ENCODE results near the gene CCIN. TPM values are rescaled to one million over a fixed set of nuclear protein-coding genes. Genes with fewer than 3 reads are reported as not detected.

Gene CCIN
- 0.44 and 0.54 TPM in 2 replicates for polyA plus RNA-seq (2012; rRNA removed)
- 0.15 and 0.35 TPM in 2 replicates for polyA plus RNA-seq (2012; cell fraction: cytosol; rRNA removed)
- polyA plus RNA-seq (2012; cell fraction: nucleus; rRNA removed): 0.93 and 0.95 TPM in 2 replicates

DNA sequence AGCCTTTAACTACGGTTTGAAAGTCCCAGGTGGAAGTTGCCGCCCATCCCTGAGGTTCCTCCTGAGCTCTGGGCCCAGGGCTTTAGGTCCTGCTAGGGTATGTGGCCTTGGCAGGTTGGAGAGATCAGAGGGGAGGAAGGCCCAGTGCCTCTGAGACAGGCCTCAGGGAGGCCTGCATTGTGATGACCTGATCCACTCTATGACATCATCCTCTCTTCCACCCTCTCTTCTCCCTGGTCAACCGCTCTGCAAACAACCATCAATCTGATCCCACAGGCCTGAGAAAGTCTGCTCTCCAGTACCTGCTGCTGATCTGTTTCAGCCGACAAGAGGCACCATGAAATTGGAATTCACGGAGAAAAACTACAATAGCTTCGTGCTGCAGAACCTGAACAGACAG is at the start of gene CCIN:
CCIN (plus strand) TSS at position 223 of the 400 bp plus-strand sequence; CDS start at position 338, 115 bp downstream.
- TF ChIP-seq EZH2phosphoT487 (IDR thresholded peaks at IDR 0.05; ENCODE audit: borderline replicate concordance, low read depth) (no peak), POLR2AphosphoS5 (IDR thresholded peaks at IDR 0.05; ENCODE audit: low read depth, low read length) (no peak), MEF2A (IDR thresholded peaks at IDR 0.05; ENCODE audit: borderline replicate concordance, low read depth) (no peak), RAD21 (IDR thresholded peaks at IDR 0.05; ENCODE audit: low read length) (no peak), GATA2 (CRISPR knock-in tag; IDR thresholded peaks at IDR 0.05) (no peak), GABPA (IDR thresholded peaks at IDR 0.05; ENCODE audit: low read depth) (no peak), JUND (IDR thresholded peaks at IDR 0.05) (no peak), CHD2 (IDR thresholded peaks at IDR 0.05; ENCODE audit: low read length, partially characterized antibody) (no peak), TCF12 (IDR thresholded peaks at IDR 0.05) (no peak)
- TF ChIP-seq, protein P1, sequence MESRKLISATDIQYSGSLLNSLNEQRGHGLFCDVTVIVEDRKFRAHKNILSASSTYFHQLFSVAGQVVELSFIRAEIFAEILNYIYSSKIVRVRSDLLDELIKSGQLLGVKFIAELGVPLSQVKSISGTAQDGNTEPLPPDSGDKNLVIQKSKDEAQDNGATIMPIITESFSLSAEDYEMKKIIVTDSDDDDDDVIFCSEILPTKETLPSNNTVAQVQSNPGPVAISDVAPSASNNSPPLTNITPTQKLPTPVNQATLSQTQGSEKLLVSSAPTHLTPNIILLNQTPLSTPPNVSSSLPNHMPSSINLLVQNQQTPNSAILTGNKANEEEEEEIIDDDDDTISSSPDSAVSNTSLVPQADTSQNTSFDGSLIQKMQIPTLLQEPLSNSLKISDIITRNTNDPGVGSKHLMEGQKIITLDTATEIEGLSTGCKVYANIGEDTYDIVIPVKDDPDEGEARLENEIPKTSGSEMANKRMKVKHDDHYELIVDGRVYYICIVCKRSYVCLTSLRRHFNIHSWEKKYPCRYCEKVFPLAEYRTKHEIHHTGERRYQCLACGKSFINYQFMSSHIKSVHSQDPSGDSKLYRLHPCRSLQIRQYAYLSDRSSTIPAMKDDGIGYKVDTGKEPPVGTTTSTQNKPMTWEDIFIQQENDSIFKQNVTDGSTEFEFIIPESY (IDR thresholded peaks at IDR 0.05; ENCODE audit: borderline replicate concordance, low read depth): no peak
- H3K27me3 ChIP-seq (ENCODE audit: insufficient read depth): no peaks in the 10 kb centered on the region
- no peak within 1 kb of the TSS for H3K9ac ChIP-seq
- H3K27ac ChIP-seq (ENCODE audit: low read depth in 2 of 2, low read length in 1 of 2): no peak within 1 kb of the TSS
- peaks cover 4 to 11% of the 10 kb centered on the region in 2 experiments; a peak in 3 of 4 replicates for H3K4me1 ChIP-seq (ENCODE audit: control insufficient read depth in 1 of 2, insufficient read depth in 2 of 2, low read depth in 1 of 2, low read length in 1 of 2)
- H3K9me3 ChIP-seq: no peaks in the 10 kb centered on the region
- H3F3A ChIP-seq (replicated peaks; ENCODE audit: insufficient read depth): peaks cover 12% of the 10 kb centered on the region
- H3K4me3 ChIP-seq (ENCODE audit: low read depth in 2 of 2, low read length in 1 of 2): no peak within 1 kb of the TSS
- no peaks in the 10 kb centered on the region for H3K36me3 ChIP-seq (replicated peaks in 1 of 2; ENCODE audit: control insufficient read depth in 1 of 2, insufficient read depth in 2 of 2, low read length in 1 of 2)
- no peaks in the 10 kb centered on the region for H3K79me2 ChIP-seq (ENCODE audit: insufficient read depth)
- no peak within 1 kb of the TSS for H2AFZ ChIP-seq (ENCODE audit: low read depth)
- DNase-seq: no peak
- no peak within 1 kb of the TSS for H3K4me2 ChIP-seq
- POLR2A ChIA-PET: interaction anchor here (1.0 kb wide), 1 partner anchor 21 kb away, joined by 4 read pairs; no protein-coding TSS in a partner anchor
- no peaks in the 10 kb centered on the region for H3K9me2 ChIP-seq
- CTCF ChIA-PET: interaction anchor here (0.6 to 8.8 kb wide), 7 partner anchors 9 to 214 kb away, joined by 3 to 167 read pairs (median 4); partner anchors contain the start of genes CLTA and GLIPR2
- H4K20me1 ChIP-seq (ENCODE audit: insufficient read depth): no peaks in the 10 kb centered on the region
- 99% methylated on average over 6 of the region's 6 CpGs for WGBS (ENCODE audit: low lambda C conversion rate)

- no peak overlapping the region for H3K4me2 ChIP-seq
- H2AFZ ChIP-seq (ENCODE audit: low read depth): no peak overlapping the region
- no peak overlapping the region for H3K27ac ChIP-seq (ENCODE audit: low read depth in 2 of 2, low read length in 1 of 2)
- DNase-seq: no peak
- H3K4me1 ChIP-seq (ENCODE audit: control insufficient read depth in 1 of 2, insufficient read depth in 2 of 2, low read depth in 1 of 2, low read length in 1 of 2): no peaks in the 10 kb centered on the region; a peak in 1 of 4 replicates
- no peaks in the 10 kb centered on the region for H3K9me3 ChIP-seq
- CTCF ChIA-PET: interaction anchor here (0.8 to 11.7 kb wide), 6 partner anchors 9 to 111 kb away, joined by 3 to 76 read pairs (median 3); partner anchors contain the start of gene GLIPR2
- H3K9me2 ChIP-seq: no peaks in the 10 kb centered on the region
- H3F3A ChIP-seq (replicated peaks; ENCODE audit: insufficient read depth): peaks cover 9% of the 10 kb centered on the region
- H4K20me1 ChIP-seq (ENCODE audit: insufficient read depth): no peaks in the 10 kb centered on the region
- 94% methylated on average over 7 of the region's 7 CpGs for WGBS (ENCODE audit: low lambda C conversion rate)
- TF ChIP-seq, protein P2, sequence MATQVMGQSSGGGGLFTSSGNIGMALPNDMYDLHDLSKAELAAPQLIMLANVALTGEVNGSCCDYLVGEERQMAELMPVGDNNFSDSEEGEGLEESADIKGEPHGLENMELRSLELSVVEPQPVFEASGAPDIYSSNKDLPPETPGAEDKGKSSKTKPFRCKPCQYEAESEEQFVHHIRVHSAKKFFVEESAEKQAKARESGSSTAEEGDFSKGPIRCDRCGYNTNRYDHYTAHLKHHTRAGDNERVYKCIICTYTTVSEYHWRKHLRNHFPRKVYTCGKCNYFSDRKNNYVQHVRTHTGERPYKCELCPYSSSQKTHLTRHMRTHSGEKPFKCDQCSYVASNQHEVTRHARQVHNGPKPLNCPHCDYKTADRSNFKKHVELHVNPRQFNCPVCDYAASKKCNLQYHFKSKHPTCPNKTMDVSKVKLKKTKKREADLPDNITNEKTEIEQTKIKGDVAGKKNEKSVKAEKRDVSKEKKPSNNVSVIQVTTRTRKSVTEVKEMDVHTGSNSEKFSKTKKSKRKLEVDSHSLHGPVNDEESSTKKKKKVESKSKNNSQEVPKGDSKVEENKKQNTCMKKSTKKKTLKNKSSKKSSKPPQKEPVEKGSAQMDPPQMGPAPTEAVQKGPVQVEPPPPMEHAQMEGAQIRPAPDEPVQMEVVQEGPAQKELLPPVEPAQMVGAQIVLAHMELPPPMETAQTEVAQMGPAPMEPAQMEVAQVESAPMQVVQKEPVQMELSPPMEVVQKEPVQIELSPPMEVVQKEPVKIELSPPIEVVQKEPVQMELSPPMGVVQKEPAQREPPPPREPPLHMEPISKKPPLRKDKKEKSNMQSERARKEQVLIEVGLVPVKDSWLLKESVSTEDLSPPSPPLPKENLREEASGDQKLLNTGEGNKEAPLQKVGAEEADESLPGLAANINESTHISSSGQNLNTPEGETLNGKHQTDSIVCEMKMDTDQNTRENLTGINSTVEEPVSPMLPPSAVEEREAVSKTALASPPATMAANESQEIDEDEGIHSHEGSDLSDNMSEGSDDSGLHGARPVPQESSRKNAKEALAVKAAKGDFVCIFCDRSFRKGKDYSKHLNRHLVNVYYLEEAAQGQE (IDR thresholded peaks at IDR 0.05; ENCODE audit: low read depth, low read length): no peak
- TF ChIP-seq MXI1 (IDR thresholded peaks at IDR 0.05; ENCODE audit: low read depth, low read length): no peak
- TF ChIP-seq EZH2phosphoT487 (IDR thresholded peaks at IDR 0.05; ENCODE audit: borderline replicate concordance, low read depth): no peak
- TF ChIP-seq, protein P3, sequence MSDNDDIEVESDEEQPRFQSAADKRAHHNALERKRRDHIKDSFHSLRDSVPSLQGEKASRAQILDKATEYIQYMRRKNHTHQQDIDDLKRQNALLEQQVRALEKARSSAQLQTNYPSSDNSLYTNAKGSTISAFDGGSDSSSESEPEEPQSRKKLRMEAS (IDR thresholded peaks at IDR 0.05; ENCODE audit: low read depth): no peak
- no peak for TF ChIP-seq PBX3 (IDR thresholded peaks at IDR 0.05)
- no peak for TF ChIP-seq ELF1 (IDR thresholded peaks at IDR 0.05)
- TF ChIP-seq TEAD4 (IDR thresholded peaks at IDR 0.05; ENCODE audit: borderline replicate concordance, insufficient read depth): no peak
- TF ChIP-seq JUND (IDR thresholded peaks at IDR 0.05): no peak
- TF ChIP-seq, protein P4, sequence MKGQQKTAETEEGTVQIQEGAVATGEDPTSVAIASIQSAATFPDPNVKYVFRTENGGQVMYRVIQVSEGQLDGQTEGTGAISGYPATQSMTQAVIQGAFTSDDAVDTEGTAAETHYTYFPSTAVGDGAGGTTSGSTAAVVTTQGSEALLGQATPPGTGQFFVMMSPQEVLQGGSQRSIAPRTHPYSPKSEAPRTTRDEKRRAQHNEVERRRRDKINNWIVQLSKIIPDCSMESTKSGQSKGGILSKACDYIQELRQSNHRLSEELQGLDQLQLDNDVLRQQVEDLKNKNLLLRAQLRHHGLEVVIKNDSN (IDR thresholded peaks at IDR 0.05; ENCODE audit: borderline replicate concordance, low read depth): no peak
- no peak for TF ChIP-seq RAD21 (IDR thresholded peaks at IDR 0.05; ENCODE audit: low read length)
- TF ChIP-seq, protein P5, sequence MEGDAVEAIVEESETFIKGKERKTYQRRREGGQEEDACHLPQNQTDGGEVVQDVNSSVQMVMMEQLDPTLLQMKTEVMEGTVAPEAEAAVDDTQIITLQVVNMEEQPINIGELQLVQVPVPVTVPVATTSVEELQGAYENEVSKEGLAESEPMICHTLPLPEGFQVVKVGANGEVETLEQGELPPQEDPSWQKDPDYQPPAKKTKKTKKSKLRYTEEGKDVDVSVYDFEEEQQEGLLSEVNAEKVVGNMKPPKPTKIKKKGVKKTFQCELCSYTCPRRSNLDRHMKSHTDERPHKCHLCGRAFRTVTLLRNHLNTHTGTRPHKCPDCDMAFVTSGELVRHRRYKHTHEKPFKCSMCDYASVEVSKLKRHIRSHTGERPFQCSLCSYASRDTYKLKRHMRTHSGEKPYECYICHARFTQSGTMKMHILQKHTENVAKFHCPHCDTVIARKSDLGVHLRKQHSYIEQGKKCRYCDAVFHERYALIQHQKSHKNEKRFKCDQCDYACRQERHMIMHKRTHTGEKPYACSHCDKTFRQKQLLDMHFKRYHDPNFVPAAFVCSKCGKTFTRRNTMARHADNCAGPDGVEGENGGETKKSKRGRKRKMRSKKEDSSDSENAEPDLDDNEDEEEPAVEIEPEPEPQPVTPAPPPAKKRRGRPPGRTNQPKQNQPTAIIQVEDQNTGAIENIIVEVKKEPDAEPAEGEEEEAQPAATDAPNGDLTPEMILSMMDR (IDR thresholded peaks at IDR 0.05): no peak
- TF ChIP-seq GATA2 (CRISPR knock-in tag; IDR thresholded peaks at IDR 0.05): no peak
- no peak overlapping the region for H3K9ac ChIP-seq
- H3K27me3 ChIP-seq (ENCODE audit: insufficient read depth): no peaks in the 10 kb centered on the region
- POLR2A ChIA-PET: no interaction called here
- no peak overlapping the region for H3K4me3 ChIP-seq (ENCODE audit: low read depth in 2 of 2, low read length in 1 of 2)
- H3K36me3 ChIP-seq (replicated peaks in 1 of 2; ENCODE audit: control insufficient read depth in 1 of 2, insufficient read depth in 2 of 2, low read length in 1 of 2): peaks cover 34 to 50% of the 10 kb centered on the region in 2 experiments
- H3K79me2 ChIP-seq (ENCODE audit: insufficient read depth): no peaks in the 10 kb centered on the region
Measured at GRCh38 chr9:36119476-36119875, 49.7 kb upstream of the CCIN start.

All from SK-N-SH (cell line).